Measurements from ENCODE around the gene SNIP1.
"Not testable (repeated sequence)": the region's sequence is repeated elsewhere in the genome, so short reads cannot be mapped to it uniquely, and the experiment has no call there.

The SNIP1 gene

DNA sequence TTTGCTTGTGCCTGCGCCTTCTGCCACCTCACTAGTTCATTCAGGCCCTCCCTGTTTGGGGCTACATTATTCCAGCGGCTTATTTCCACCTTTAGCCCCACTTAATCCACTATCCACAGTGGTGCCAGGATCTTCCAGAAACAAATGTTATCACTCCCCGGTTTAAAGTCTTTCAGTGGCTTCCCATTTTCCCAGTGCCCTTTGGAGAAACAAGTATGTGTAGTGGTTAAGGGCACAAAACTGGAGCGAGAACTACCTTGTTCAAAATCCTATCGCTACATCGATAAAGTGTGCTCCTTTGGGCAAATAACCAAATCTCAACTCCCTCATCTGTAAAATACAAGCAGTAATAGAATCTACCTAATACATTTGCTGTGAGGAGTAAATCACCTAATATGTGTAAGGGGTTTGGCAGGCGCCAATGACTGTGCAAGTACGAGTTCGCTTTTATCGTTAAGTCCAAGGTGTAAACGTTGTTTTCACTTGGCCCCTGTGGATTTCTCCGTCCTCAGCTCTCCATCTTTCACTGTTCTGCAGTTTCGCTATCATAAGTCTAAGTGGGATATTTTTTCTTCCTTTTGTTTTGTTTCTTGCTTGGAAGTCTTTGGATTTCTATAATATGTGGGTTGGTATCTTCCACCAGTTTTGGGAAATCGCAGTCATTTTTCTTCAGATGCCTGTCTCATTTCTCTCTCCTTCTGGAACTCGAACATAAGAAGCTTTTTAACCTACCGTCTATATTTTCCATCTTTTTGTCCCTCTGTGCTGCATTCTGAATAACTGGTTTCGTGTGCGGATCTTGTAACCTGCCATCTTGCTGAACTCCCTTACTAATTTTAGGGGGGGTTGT lies 38.7 kb downstream of the SNIP1 start:
- H3K27ac Mint-ChIP-seq = peak overlapping the region; percentile 94 to 96
- ATAC-seq (replicated peaks) = no peak
- peaks cover 36 to 48% of the 10 kb centered on the region in 2 donors for H3K4me1 Mint-ChIP-seq (ENCODE audit: low read depth in 2 of 2)
- no peak for DNase-seq
- H3K36me3 Mint-ChIP-seq (ENCODE audit: insufficient read depth) = peaks cover 33% of the 10 kb centered on the region
- no peaks in the 10 kb centered on the region for H3K9me3 Mint-ChIP-seq
- peak overlapping the region; percentile 97 to 98 for H3K4me3 Mint-ChIP-seq
- H3K27me3 Mint-ChIP-seq = no peaks in the 10 kb centered on the region

DNA sequence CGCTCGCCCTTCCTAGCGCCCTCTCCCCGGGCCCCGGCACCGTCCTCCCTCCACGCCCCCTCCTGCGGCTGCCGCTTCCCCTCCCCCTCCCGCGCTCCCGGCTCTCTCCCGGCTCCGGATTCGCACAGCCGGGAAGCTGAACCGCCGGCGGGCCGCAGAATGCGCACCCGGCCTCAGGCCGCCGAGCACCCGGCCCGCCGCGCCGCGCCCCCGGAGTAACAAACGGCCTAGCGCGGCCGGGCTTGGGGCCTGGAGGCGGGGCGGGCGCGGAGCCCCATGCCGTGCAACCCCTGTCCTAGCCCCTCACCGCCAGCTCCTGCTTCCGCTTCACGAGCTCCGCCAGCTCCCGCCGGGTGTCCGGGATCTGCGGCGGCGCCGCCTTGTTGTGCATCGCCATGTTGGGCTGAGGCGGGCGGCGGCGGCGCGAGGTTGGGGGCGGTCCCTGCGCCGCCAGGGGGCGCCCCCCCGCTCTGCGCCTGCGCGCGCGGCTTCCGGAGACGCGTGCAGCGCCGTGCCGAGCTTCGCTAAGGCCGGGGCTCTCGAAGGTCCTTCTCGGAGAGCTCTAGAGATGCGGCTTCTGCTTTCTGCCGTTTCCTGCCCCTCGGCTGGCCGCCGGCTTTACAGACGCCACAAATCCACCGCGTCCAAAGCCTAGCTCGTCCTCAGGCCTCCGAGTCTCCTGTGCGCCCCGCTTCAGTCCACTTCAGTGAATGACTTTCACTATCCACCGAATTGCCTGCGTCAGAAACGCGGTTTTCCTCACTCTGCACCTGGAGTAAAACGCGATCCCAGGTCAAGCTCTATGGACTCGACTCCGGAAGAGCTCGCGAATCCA lies 39.5 kb downstream of the SNIP1 start, which contains the start of gene MEAF6:
MEAF6 (minus strand) TSS at position 417 of the 835 bp plus-strand sequence; CDS start at position 397, 20 bp downstream.
- H3K4me3 Mint-ChIP-seq = peak within 1 kb of the TSS; percentile 97 to 98
- peaks cover 33% of the 10 kb centered on the region for H3K36me3 Mint-ChIP-seq (ENCODE audit: insufficient read depth)
- peak; percentile 78 to 82 (median 80) for DNase-seq
- H3K27me3 Mint-ChIP-seq = no peaks in the 10 kb centered on the region
- peak; percentile 91 for ATAC-seq (replicated peaks)
- H3K4me1 Mint-ChIP-seq (ENCODE audit: low read depth in 2 of 2) = peaks cover 33 to 43% of the 10 kb centered on the region in 2 donors
- peak within 1 kb of the TSS; percentile 94 to 96 for H3K27ac Mint-ChIP-seq
- no peaks in the 10 kb centered on the region for H3K9me3 Mint-ChIP-seq

DNA sequence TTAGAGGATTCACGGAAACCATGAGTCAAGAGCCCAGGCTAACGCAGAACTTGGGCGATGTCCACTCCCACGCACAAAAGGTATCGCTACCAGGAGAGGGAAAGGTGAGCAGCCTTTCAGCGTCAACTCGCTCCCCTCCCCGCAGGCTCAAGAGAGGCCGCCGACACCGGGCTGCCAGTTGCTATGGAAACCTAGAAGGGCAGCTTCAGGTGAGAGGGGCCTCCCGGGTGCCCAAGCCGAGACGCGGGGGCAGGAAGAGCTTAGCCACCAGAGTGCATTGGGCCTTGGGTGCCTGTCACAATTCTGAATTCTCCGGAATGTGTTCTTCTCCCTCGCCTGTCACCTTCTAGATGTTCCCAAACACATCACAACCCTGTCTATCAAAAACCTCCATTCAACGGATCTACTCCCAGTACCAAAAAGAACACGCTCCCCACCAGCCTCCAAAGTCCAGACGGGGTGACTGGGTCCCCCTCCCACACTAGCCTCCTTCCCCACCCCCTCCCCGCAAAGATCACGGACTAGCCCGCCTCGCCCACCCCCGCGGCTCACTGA lies 40.2 kb downstream of the SNIP1 start:
- no peaks in the 10 kb centered on the region for H3K9me3 Mint-ChIP-seq
- H3K4me1 Mint-ChIP-seq (ENCODE audit: low read depth in 2 of 2) = peaks cover 30 to 42% of the 10 kb centered on the region in 2 donors
- peaks cover 37% of the 10 kb centered on the region for H3K36me3 Mint-ChIP-seq (ENCODE audit: insufficient read depth)
- H3K4me3 Mint-ChIP-seq = peak overlapping the region; percentile 97 to 98
- DNase-seq (peak; percentile 18 to 22 (median 21)), ATAC-seq (replicated peaks) (peak; percentile 37)
- H3K27ac Mint-ChIP-seq = peak overlapping the region; percentile 94 to 96
- H3K27me3 Mint-ChIP-seq = no peaks in the 10 kb centered on the region

DNA sequence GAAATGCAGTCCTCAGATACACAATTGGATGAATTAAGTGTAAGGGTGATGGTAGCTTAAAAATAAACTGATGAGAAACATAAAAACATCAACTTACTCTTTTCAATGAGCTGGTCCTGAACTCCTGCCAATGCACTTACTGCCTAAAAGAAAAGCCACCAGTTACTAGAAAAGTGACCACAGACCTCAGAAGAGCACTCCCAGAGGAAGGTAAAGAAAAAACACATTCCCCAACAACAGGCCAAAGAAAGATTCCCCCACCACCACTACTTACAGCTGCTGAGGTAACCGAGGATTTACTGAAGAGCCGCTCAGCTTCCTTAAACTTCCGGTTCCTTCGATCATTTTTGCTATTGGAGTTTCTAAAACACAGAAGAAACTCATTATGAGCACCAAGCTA lies 44.9 kb downstream of the SNIP1 start:
- Mint-ChIP-seq H3K27ac (no peak overlapping the region), H3K36me3 (ENCODE audit: insufficient read depth) (peaks cover 65% of the 10 kb centered on the region), H3K4me1 (ENCODE audit: low read depth in 2 of 2) (peaks cover 23 to 39% of the 10 kb centered on the region in 2 donors), H3K9me3 (no peaks in the 10 kb centered on the region), H3K27me3 (no peaks in the 10 kb centered on the region), H3K4me3 (no peak overlapping the region)
- ATAC-seq (replicated peaks) (no peak), DNase-seq (no peak)

DNA sequence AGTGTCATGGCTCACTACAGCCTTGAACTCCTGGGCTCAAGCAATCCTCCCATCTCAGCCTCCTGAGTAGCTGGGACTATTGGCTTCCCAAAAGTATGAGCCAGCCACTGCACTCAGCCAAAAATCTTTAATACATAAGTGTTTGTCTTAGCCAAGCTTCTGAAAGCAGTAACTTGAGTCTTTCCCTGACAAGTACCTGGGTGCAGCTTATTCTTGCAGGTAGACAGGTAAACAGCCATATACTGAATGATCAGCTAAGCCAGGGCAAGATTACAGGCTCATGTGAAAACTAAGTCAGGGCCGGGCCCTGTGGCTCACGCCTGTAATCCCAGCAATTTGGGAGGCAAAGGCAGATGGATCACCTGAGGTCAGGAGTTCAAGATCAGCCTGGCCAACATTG lies 47.4 kb downstream of the SNIP1 start:
- Mint-ChIP-seq H3K9me3 (no peaks in the 10 kb centered on the region), H3K4me3 (no peak overlapping the region), H3K4me1 (ENCODE audit: low read depth in 2 of 2) (peaks cover 9 to 24% of the 10 kb centered on the region in 2 donors), H3K36me3 (ENCODE audit: insufficient read depth) (peaks cover 70% of the 10 kb centered on the region), H3K27ac (peak overlapping the region in 1 of 2 donors; percentile 4), H3K27me3 (no peaks in the 10 kb centered on the region)
- DNase-seq (no peak), ATAC-seq (replicated peaks) (no peak)

DNA sequence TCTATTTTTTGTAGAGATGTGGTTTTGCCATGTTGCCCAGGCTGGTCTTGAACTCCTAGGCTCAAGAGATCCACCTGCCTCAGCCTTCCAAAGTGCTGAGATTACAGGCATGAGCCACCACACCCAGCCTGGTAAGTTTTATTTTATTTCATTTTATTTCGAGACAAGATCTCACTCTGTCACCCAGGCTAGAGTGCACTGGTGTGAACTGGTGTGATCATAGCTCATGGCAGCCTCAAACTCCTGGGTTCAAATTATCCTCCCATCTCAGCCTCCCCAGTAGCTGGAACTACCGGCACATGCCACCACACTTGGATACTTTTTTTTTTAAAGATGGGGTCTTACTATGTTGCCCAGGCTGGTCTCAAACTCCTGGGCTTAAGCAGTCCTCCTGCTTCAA lies 51.3 kb downstream of the SNIP1 start:
- H3K9me3 Mint-ChIP-seq; H3K4me3 Mint-ChIP-seq; DNase-seq; ATAC-seq (replicated peaks); H3K27me3 Mint-ChIP-seq: not testable (repeated sequence)
- Mint-ChIP-seq H3K36me3 (ENCODE audit: insufficient read depth) (peaks cover 87% of the 10 kb centered on the region), H3K4me1 (ENCODE audit: low read depth in 2 of 2) (peaks cover 1 to 21% of the 10 kb centered on the region in 2 donors), H3K27ac (peak overlapping the region in 1 of 2 donors; percentile 60)

DNA sequence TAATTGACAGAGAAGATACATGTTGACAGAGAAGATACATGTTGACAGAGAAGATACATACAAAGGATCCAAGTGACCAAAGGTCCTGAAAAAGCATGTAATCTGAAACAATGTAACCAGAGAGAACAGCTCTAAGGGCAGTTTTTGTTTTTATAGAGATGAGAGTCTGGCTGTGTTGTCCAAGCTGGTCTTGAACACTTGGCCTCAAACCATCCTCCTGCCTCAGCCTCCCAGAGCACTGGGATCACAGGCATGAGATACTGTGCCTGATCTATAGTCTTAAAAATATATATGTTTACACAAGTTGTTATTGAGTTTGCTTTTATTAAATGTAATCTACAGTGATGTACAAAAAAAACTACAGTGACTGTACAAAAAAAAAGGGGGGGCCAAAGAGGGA lies 52.0 kb downstream of the SNIP1 start:
- peaks cover 1 to 16% of the 10 kb centered on the region in 2 donors for H3K4me1 Mint-ChIP-seq (ENCODE audit: low read depth in 2 of 2)
- H3K36me3 Mint-ChIP-seq (ENCODE audit: insufficient read depth) = peaks cover 83% of the 10 kb centered on the region
- no peak overlapping the region for H3K4me3 Mint-ChIP-seq
- ATAC-seq (replicated peaks) = no peak
- H3K9me3 Mint-ChIP-seq = no peaks in the 10 kb centered on the region
- no peaks in the 10 kb centered on the region for H3K27me3 Mint-ChIP-seq
- peak overlapping the region in 1 of 2 donors; percentile 60 for H3K27ac Mint-ChIP-seq
- no peak for DNase-seq

DNA sequence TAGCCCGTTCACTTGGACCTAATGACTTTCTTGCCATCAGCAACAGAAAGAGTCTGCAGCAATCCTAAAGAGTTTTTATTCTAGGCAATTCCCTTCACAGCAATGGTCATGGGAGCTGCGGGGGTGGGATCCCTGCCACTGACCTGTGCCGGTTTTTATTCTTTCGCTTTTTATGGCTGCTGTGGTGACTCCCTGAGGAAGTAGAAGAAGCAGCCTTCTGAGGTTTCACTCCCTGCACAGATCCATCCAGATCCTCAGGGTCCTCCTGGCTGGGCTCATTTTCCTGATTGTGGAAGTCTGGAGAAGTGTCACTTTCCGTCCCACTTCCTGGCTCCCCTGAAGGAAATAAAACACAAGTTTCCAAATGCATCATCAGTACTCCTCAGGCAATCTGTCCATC lies 52.4 kb downstream of the SNIP1 start:
- peaks cover 80% of the 10 kb centered on the region for H3K36me3 Mint-ChIP-seq (ENCODE audit: insufficient read depth)
- peaks cover 1 to 15% of the 10 kb centered on the region in 2 donors for H3K4me1 Mint-ChIP-seq (ENCODE audit: low read depth in 2 of 2)
- DNase-seq = no peak
- no peaks in the 10 kb centered on the region for H3K9me3 Mint-ChIP-seq
- H3K4me3 Mint-ChIP-seq = no peak overlapping the region
- ATAC-seq (replicated peaks) = no peak
- no peak overlapping the region for H3K27ac Mint-ChIP-seq
- no peaks in the 10 kb centered on the region for H3K27me3 Mint-ChIP-seq

DNA sequence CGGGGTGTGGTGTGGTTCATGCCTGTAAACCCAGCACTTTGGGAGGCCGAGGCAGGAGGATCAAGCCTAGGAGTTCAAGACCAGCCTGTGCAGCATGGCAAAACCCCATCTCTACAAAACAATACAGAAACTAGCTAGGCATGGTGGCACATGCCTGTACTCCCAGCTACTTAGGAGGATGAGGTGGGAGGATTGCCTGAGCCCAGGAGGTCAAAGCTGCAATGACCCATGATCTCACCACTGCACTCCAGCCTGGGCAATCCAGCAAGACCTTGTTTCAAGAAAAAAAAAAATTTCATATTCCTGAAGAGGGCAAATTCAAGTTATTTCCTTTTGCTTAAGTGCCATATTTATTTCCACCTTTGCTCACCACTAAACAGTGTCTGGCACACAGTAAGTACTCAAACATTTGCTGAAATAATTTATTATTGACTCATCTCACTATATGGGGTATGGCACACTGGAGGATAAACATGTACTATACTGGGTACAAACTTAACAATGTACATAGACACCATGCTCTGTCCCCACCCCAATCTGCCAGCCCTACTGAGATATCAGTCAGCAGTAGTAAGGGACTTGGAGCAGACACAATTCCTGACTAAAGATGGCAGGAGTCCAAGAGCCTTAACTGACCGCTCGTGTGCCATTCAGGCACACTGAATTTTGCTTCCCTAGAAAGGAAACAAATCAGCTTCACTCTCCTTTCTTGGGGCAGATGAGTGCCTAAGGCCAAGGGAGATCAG lies 55.0 kb downstream of the SNIP1 start:
- H3K36me3 Mint-ChIP-seq (ENCODE audit: insufficient read depth) = peaks cover 84% of the 10 kb centered on the region
- DNase-seq (no peak), ATAC-seq (replicated peaks) (no peak)
- peaks cover 0 to 15% of the 10 kb centered on the region in 2 donors for H3K4me1 Mint-ChIP-seq (ENCODE audit: low read depth in 2 of 2)
- H3K4me3 Mint-ChIP-seq = no peak overlapping the region
- no peaks in the 10 kb centered on the region for H3K27me3 Mint-ChIP-seq
- no peaks in the 10 kb centered on the region for H3K9me3 Mint-ChIP-seq
- peak overlapping the region in 1 of 2 donors; percentile 56 for H3K27ac Mint-ChIP-seq

DNA sequence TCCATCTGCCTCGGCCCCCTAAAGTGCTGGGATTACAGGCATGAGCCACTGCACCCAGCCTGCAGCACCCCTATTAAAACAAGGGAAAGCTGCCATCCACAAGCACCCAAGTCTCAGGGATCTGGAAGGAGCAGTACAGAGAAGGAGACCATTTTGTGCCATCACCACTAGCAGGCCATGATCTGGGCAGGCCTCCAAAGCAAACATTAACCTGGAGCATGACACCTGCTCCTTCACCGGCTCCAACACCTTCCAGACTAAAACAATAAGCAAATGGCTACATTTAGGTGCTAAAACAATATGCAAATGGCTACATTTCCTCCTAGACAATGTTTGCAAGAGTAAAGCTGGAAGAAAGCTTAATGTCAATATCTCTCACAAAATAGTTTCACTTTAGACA lies 56.3 kb downstream of the SNIP1 start:
- Mint-ChIP-seq H3K36me3 (ENCODE audit: insufficient read depth) (peaks cover 85% of the 10 kb centered on the region), H3K27ac (no peak overlapping the region), H3K4me3 (no peak overlapping the region), H3K27me3 (no peaks in the 10 kb centered on the region), H3K9me3 (no peaks in the 10 kb centered on the region), H3K4me1 (ENCODE audit: low read depth in 2 of 2) (peaks cover 0 to 18% of the 10 kb centered on the region in 2 donors)
- ATAC-seq (replicated peaks) (no peak), DNase-seq (no peak)

DNA sequence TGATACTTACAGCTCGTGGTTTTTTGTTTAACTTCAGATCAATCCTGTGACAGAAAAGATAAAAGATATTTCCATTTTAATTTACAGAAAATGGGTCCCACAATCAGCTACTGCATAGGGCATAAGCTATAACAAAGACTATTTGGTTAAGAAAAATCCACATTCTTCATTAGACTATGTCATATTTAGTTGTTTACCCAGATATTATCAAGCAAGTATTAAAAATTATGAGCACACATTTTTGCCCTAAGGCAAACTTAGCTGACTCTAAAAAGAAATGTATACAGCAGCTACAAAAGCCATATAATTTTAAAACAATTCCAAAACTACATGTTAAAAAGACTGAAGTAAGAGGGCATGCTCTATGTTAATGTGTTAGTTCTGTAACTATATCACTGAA lies 58.2 kb downstream of the SNIP1 start:
- no peak for DNase-seq
- Mint-ChIP-seq H3K27me3 (no peaks in the 10 kb centered on the region), H3K9me3 (no peaks in the 10 kb centered on the region), H3K27ac (no peak overlapping the region), H3K36me3 (ENCODE audit: insufficient read depth) (peaks cover 85% of the 10 kb centered on the region), H3K4me3 (no peak overlapping the region), H3K4me1 (ENCODE audit: low read depth in 2 of 2) (peaks cover 0 to 15% of the 10 kb centered on the region in 2 donors)
- no peak for ATAC-seq (replicated peaks)

DNA sequence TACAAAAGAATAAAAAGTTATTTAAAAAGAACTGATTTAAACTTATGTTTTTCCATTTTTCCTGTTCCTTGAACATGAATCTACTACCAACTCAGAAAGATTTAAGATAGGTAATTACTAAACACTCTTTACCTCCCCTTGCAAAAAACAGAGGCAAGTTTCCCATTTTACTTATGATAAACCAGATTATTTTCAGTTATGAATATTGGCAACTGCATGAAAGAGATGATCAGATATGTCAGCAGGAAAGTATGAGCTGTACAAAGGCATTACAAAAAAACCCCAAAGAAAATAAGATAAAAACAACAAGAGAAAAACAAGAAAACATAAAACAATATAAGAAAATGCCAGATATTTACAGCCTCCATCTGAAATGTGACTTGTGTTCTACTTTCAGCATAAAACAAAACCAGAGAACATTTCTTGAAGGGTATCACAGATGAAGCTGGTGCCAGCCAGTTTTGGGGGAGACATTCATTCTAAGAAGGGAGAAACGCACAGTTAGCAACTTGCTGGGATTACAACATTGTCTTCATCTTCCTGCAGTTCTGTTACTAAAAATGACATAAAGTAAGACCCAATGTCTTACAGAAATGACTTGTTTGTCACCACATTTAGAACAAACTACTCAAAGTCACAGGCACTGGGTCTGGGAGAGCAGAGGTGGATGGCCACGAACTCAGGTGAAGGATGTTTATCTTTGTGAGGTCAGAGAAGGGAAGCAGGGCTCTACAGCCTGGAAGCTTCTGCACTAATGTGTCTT lies 60.6 kb downstream of the SNIP1 start:
- H3K27me3 Mint-ChIP-seq = no peaks in the 10 kb centered on the region
- H3K4me3 Mint-ChIP-seq = no peak overlapping the region
- no peak for ATAC-seq (replicated peaks)

More for the DNA sequence above, 60.6 kb downstream of the SNIP1 start:
- no peak for DNase-seq
- H3K27ac Mint-ChIP-seq = peak overlapping the region; percentile 7 to 42
- H3K36me3 Mint-ChIP-seq (ENCODE audit: insufficient read depth) = peaks cover 85% of the 10 kb centered on the region
- H3K4me1 Mint-ChIP-seq (ENCODE audit: low read depth in 2 of 2) = peaks cover 0 to 4% of the 10 kb centered on the region in 2 donors
- no peaks in the 10 kb centered on the region for H3K9me3 Mint-ChIP-seq

Data from effector memory CD8-positive, alpha-beta T cell (primary cell).